Ammon's horn (tissue), 1 donor: ENCODE data around the gene CLDN6.
"Not testable (repeated sequence)": the region's sequence is repeated elsewhere in the genome, so short reads cannot be mapped to it uniquely, and the experiment has no call there.

Experiments used
- DNase-seq: peaks from one replicate; pipeline ENCODE4 v3.0.0-alpha.2; 2016; ENCODE audit warnings: low spot score

The CLDN6 gene

GRCh38 chr16:3017794-3018506 is at the start of gene CLDN6:
Gene CLDN6, minus strand, starts transcription at chr16:3018183. Its CDS starts 2,162 bp downstream, at chr16:3016021.
- DNase-seq, result no peak

- no peak for DNase-seq
Observed at GRCh38 chr16:3066440-3066748, 48.4 kb upstream of the CLDN6 start.

GRCh38 chr16:3065742-3066439 is 47.9 kb upstream of the CLDN6 start:
- DNase-seq, result no peak

GRCh38 chr16:3065069-3065741 is 47.2 kb upstream of the CLDN6 start, which contains the start of gene IL32:
Gene IL32, plus strand, starts transcription at chr16:3065640. Its CDS starts 172 bp downstream, at chr16:3065812.
- no peak for DNase-seq

- DNase-seq, result no peak
Observed at GRCh38 chr16:3063625-3064386, 45.8 kb upstream of the CLDN6 start.

- no peak for DNase-seq
Observed at GRCh38 chr16:3062553-3062952, 44.6 kb upstream of the CLDN6 start.

GRCh38 chr16:3060339-3061127 is 42.5 kb upstream of the CLDN6 start:
- DNase-seq, result no peak

- DNase-seq, result no peak
Observed at GRCh38 chr16:3059723-3060242, 41.8 kb upstream of the CLDN6 start.

- peak; percentile 84 for DNase-seq
Observed at GRCh38 chr16:3059041-3059722, 41.2 kb upstream of the CLDN6 start.

GRCh38 chr16:3058139-3059030 is 40.4 kb upstream of the CLDN6 start:
- peak; percentile 36 for DNase-seq

GRCh38 chr16:3057181-3058138 is 39.5 kb upstream of the CLDN6 start:
- DNase-seq, result no peak

- DNase-seq, result no peak
Observed at GRCh38 chr16:3056336-3057180, 38.6 kb upstream of the CLDN6 start.

GRCh38 chr16:3055734-3056115 is 37.7 kb upstream of the CLDN6 start:
- DNase-seq, result not testable (repeated sequence)

- no peak for DNase-seq
Observed at GRCh38 chr16:3054965-3055733, 37.2 kb upstream of the CLDN6 start.

- DNase-seq, result not testable (repeated sequence)
Observed at GRCh38 chr16:3053330-3053710, 35.3 kb upstream of the CLDN6 start.

GRCh38 chr16:3052571-3053329 is 34.8 kb upstream of the CLDN6 start:
- not testable (repeated sequence) for DNase-seq
